GM18505 (cell line): Measurements from ENCODE around the gene CRB2.
"Not testable (repeated sequence)": the region's sequence is repeated elsewhere in the genome, so short reads cannot be mapped to it uniquely, and the experiment has no call there.

ENCODE experiments used
- ATAC-seq: cut with Tn5 transposase; IDR thresholded peaks from one replicate; pipeline ENCODE4 v1.9.1; 2021; ENCODE audit not compliant: unreplicated experiment
- POLR2A ChIP-seq: IDR thresholded peaks from 4 replicates; pipeline ENCODE4 v1.6.1; 2011; ENCODE audit warnings: borderline replicate concordance; ENCODE audit not compliant: insufficient read depth, insufficient read length; ENCODE audit errors: extremely low read depth

CRB2 gene

DNA sequence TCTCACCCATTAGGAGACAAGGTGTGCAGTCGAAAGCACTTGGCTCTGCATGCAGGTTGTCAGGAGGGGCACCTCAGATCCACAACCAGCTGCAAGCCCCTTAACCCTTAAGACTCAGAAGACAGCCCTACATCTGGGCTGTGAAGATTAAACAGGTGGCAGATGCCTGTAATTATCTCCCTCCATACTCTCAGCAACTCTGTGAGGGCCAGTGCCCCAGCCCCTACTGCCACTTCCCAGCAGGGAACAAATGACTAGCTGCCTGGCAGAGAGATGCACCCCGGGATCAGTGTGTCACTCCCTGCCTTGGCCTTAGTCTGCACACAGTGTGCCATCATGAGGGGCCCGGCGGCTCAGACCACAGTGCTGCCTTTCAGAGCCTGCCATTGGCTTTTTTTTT, 42.0 kb downstream of the CRB2 start:
- ATAC-seq: no peak
- TF ChIP-seq POLR2A: no peak

DNA sequence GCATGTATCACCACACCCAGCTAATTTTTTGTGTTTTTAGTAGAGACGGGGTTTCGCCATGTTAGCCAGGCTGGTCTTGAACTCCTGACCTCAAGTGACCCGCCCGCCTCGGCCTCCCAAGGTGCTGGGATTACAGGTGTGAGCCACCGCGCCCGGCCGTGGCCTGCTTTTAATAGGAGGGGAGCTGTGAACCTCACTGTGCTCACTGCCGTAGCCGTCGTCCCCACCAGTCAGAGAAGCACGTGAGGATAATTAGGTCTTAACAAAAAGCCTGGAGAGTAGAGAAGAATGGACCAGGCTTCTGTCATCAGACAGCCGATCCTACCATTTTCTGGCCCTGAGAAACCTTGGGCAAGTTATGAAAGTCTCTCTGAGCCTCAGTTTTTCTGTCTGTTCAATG, 42.9 kb downstream of the CRB2 start:
- not testable (repeated sequence) for ATAC-seq

DNA sequence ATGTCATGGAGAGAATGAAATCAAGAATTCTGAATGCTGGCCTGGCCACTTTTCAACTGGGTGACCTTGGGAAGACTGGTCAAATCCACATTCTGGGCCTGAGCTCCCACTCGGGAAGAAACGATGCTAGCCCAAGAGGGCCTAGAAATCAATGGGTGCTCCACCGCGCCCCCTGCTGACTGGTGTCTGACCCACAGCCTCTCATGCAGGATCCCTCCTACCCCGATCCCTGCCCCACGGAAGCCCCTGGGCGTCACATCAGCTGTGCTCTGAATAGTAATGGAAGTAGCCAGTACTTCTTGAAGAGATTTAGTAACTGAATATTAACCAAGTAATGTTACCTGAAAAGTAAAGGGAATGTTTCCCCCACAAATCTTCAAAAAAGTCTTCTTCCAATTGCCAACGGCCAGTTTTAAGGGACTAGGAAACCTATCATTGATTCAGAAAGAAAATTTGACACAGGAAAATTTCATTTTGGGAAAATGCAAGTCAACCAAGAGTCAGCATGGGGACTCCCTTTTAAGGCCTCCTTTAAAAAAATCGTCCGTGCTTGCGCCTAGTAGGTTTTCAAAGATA, 43.9 kb downstream of the CRB2 start:
- ATAC-seq: no peak
- TF ChIP-seq POLR2A: no peak

DNA sequence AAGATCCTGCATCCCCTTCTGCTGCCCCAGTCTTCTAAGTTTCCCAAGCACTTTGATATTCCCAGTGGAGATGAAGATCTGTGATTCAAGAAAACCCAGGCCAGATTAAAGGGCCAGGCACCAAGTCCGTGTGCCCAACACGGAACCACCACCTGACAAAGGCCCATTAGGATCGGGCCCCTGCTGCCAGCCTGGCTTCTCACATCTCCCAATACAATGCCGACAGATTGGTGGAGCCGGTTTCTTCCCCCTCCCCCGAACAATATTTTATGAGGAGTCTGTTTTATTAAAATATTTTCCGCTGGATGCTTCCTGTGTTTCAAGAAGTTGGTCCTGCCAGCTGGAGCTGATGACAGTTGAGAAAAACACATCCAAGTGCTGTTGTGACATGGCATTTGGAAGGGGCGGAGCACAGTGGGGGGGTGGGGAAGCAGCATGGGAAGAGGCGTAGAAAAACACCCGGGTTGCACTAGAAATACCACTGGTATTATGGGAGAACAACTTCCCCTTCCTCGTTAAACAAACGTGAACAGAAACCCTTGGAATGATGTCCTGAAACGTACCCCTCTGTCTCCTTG, 45.0 kb downstream of the CRB2 start:
- no peak for TF ChIP-seq POLR2A
- no peak for ATAC-seq

- no peak for ATAC-seq
- TF ChIP-seq POLR2A: no peak
Measured at GRCh38 chr9:123401879-123402513, 46.0 kb downstream of the CRB2 start.

DNA sequence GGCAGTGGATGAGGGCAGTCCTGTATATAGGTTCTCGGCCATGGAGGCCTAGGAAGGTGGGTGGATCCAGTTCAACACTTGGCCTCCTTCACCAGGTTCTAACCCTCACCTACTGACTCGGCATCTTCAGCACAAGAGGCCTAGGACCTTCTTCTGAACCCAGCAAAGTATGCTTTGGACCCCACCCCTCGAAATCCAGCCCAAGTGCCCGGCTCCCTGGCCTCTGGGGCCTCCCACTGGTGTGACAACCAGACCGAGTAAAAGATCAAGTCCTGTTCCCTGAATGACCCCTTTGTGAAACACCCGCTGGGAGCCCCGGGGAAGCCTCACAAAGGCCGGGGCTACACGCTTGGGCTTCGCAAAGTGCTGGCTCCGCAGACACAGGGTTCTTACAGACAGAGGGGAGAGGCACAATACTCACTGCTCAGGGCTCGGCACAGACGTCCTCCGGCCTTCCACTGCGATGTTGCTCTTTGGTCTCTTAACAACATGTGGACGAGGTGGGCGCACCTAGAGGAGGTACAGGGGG, 47.0 kb downstream of the CRB2 start:
- no peak for TF ChIP-seq POLR2A
- ATAC-seq: no peak

GRCh38 chr9:123406016-123406415, 50.0 kb downstream of the CRB2 start:
- ATAC-seq: no peak
- TF ChIP-seq POLR2A: no peak

DNA sequence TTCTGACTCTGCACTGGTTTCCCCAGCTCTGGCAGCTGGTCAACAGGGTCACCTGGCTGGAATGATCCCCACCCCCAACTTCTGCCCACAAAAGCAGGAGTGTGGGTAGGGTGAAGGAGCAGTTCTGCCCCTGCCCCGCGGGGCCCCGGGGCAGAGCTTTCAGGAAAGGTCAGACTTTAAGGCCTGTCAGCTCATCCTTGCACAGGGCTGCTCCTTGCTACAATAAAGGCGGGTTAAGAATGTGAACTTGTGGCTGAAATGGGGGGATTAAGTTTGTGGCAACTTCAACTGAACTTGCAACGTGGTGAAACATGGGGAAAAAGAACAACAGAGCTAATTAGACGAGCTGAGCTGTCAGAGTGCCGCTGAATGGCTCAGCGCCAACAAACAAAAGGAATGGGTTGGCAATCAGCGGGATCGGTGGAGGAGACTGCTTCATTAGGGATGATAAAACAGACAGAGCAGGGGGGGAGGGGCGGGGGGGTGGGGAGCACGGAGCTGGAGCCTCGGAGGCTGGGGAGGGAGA, 50.8 kb downstream of the CRB2 start:
- no peak for ATAC-seq
- TF ChIP-seq POLR2A: no peak

GRCh38 chr9:123407217-123407851, 51.3 kb downstream of the CRB2 start:
- ATAC-seq: no peak
- no peak for TF ChIP-seq POLR2A

DNA sequence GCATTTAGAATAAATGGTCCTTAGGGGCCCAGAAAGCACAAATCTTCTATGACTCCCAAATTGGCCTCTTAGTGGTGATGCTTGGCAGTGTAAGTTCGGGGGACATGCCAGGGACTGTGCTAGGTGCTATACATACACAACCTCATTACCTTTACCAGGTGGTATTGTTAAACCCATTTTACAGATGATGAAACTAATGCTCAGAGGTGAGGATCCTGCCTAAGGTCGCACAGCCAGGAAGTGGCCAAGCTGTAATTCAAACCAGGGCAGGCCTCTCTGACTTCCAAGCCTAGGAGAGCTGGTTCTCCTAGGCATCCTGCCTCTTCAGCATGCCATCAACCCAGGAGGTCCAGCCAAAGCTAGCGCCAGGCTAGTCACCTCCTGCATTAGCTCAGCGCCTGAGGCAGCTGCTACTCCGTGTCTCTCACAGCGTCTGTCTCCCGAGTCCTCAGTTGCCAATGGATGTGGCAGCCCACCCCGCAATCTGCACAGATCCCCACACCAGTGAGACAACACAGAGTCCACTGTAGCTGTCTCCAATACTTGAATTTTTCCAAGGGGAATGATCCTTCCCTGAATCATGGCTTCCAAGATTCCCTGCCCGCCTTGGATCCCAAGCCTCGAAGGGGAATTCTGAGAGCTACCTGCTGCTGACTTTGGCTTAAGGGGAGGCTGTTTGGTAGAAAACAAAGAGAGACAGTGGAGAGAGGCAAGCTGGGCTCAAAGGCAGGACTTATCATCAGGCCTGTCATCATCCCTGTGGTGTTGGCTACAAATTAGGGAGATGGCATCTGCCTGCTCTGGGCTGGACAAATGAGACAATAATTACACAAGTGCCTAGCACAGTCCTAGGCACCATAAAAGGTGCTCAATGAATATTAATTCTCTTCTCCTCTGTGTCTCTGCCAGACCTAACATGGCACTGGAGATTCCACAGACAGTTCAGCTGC, 52.6 kb downstream of the CRB2 start:
- TF ChIP-seq POLR2A: no peak
- ATAC-seq: no peak

DNA sequence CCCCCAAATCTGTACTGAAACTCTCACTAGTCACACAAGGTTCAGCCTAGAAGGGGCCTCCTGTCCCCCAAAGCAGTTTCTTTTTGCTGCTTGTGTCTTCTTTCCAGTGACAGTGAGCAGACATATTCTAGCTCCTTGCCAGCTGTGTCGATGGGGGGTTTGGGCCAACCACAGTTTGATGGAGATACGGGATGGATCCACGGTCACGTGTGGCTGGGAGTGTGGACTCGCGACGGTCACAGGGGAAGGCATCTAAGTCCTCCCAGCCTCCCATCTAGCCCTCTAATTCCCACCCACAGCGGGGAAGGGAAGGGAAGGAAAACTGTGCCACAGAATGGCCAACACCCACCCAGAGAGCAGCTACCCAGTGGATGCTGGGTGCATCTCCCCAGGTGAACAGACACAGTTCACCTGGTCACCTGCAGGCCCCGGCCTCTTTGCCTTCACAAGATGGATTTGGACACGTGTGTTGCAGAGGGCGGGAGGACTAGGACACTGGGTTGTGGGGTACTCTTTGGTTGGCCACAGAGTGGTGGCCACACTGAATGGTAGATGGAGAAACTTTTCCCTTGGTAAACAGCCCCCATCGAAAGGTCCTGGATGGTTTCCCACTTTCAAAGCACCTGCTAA, 54.4 kb downstream of the CRB2 start:
- no peak for TF ChIP-seq POLR2A
- ATAC-seq: no peak

GRCh38 chr9:123411191-123411590, 55.2 kb downstream of the CRB2 start:
- no peak for ATAC-seq
- no peak for TF ChIP-seq POLR2A
